ENCODE measurements around the gene SPATS2L.

Gene SPATS2L

DNA sequence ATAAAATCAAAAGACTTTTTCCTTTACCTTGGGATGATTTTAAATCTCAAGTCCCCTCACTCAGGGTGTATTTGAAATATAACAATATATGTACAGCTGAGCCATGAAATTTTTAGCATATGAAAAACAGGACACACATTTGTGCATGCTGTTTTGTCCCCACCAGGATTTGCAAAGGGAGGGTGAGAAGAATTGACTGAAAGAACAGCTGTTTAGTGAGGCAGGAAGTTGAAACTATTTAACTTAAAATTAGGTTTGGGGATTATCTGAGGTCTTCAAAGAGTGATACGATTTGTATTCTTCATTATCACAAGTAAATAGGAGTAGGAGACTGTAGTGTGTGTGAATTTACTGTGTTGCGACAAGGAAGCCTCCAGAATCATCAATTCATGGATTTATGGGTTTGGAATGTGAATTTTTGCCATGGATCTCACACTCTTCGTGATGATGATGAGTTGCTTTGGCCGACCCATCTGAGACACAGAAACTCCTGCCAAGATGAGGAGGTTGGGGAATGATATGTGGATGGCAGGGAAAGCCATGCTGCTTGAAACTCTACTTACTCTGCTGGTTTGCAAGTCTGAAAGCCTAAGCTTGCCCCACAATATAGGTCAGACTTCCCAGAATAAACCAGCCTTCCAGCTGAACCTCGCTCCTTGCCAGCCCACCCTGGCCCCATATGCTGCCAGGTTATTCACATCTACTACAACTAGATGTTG is 31.0 kb upstream of the SPATS2L start:
- intact Hi-C loops (cut with micrococcal nuclease): no loop called here
- H3K4me1 Mint-ChIP-seq (ENCODE audit: low read depth): no peaks in the 10 kb centered on the region
- no peaks in the 10 kb centered on the region for H3K9me3 Mint-ChIP-seq
- H3K36me3 Mint-ChIP-seq (ENCODE audit: low read depth): no peaks in the 10 kb centered on the region
- H3K27ac Mint-ChIP-seq: no peak overlapping the region
- peaks cover 3% of the 10 kb centered on the region for H3K27me3 Mint-ChIP-seq
- no peak overlapping the region for H3K4me3 Mint-ChIP-seq

DNA sequence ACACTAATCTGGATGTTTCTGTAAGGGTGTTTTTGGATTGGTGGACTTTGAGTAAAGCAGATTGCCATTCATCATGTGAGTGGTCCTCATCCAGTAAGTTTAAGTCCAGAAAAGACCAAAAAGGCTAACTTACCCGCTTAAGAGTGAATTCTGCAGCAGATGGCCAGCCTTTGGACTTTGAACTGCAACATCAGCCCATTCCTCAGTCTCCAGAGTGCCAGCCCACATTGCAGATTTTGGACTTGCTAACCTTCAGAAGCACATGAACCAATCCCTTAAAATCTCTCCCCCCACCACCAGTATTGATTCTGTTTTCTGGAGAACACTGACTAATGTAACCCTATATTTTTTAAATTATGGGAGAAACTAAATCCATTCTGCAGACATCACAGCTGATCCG is 30.0 kb upstream of the SPATS2L start:
- no peaks in the 10 kb centered on the region for H3K9me3 Mint-ChIP-seq
- intact Hi-C loops (cut with micrococcal nuclease): no loop called here
- H3K27me3 Mint-ChIP-seq: peaks cover 3% of the 10 kb centered on the region
- H3K27ac Mint-ChIP-seq: no peak overlapping the region
- no peaks in the 10 kb centered on the region for H3K4me1 Mint-ChIP-seq (ENCODE audit: low read depth)
- H3K36me3 Mint-ChIP-seq (ENCODE audit: low read depth): no peaks in the 10 kb centered on the region
- no peak overlapping the region for H3K4me3 Mint-ChIP-seq

DNA sequence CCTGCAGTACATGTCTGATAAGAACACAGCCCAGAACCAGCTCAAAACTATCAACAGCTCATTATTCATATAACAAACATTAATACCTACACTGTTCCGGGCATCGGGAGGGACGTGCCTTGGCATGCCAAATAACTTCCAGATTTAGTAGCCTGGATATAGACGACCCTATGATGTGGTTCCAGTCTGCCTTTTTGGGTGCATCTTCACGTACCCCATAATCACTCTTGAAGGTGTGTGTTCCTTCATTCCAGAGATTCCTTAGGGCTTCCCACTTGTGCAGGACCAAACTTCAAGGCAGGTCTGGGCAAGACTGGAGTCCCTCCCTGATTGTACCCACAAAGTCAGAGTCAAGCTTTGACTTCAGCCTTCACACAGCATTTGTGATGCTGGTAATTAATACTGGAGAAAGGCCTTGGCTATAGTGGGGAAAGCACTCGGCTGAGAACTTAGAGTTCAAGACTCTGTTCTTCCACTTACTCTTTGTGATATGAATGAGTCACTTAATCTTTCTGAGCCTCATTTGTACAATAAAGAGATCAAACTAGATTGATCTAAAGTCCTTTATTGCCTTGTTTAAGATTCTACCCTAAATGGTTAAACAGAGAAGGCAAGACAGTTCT is 27.7 kb upstream of the SPATS2L start:
- intact Hi-C loops (cut with micrococcal nuclease): no loop called here
- H3K9me3 Mint-ChIP-seq: no peaks in the 10 kb centered on the region
- peaks cover 15% of the 10 kb centered on the region for H3K27me3 Mint-ChIP-seq
- no peak overlapping the region for H3K27ac Mint-ChIP-seq
- H3K36me3 Mint-ChIP-seq (ENCODE audit: low read depth): no peaks in the 10 kb centered on the region
- no peak overlapping the region for H3K4me3 Mint-ChIP-seq
- H3K4me1 Mint-ChIP-seq (ENCODE audit: low read depth): no peaks in the 10 kb centered on the region

- Mint-ChIP-seq H3K36me3 (ENCODE audit: low read depth) (no peaks in the 10 kb centered on the region), H3K27ac (no peak overlapping the region), H3K9me3 (no peaks in the 10 kb centered on the region), H3K4me1 (ENCODE audit: low read depth) (no peaks in the 10 kb centered on the region), H3K27me3 (peaks cover 15% of the 10 kb centered on the region), H3K4me3 (no peak overlapping the region)
- intact Hi-C loops (cut with micrococcal nuclease): no loop called here
Observed at GRCh38 chr2:200279857-200280256, 26.6 kb upstream of the SPATS2L start.

DNA sequence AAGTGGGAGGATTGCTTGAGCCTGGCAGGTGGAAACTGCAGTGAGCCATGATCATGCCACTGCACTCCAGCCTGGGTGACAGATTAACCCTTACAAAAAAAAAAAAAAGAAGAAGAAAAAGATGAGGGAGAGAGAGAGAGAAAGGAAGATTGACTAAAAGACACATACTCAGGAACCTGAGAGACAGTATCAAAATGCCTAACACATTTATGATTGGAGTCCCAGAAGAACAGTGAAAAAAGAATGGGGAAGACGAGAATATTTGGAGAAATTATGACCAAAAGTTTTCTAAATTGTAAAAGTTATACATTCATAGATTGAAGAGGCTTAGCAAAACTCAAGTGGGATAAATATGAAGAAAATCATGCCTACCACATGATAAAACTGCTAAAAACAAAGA is 19.9 kb upstream of the SPATS2L start:
- H3K36me3 Mint-ChIP-seq (ENCODE audit: low read depth): no peaks in the 10 kb centered on the region
- H3K27ac Mint-ChIP-seq: no peak overlapping the region
- H3K4me1 Mint-ChIP-seq (ENCODE audit: low read depth): peaks cover 5% of the 10 kb centered on the region
- no peak overlapping the region for H3K4me3 Mint-ChIP-seq
- H3K9me3 Mint-ChIP-seq: no peaks in the 10 kb centered on the region
- H3K27me3 Mint-ChIP-seq: peaks cover 18% of the 10 kb centered on the region
- intact Hi-C loops (cut with micrococcal nuclease): no loop called here

DNA sequence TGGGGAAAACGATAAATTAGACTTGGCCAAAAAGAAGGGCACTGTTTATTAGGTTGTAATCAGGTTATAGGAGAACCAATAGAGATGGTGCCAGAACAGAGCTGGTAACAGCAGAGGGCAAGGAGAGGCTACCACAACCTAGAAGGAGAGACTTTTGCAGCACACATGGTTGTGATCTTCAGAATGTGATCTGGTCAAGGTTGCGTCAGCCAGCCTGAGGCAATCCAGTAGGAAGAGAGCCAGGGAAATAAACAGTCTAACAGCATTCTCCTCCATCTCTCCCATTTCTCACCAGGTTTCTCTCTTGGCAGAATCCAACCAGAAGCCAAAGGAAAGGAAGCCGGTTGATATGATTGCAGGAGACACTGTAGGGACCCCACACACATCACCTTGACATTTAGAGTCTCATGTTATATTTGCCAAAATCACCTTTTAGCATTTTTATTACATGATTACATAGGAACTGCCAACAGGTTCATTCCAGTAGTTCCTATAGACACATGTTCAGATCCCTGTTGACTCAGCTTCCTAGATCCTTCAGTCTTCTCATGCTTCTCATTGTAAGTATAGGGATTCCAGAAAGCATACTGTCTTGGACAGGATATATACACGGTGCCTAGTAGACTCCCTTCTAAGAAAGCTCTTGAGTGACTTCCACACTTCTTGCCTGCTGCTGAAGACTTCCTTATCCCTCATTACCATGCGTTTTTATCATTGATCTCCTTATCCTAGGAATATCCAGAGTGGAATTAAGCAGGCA is 17.6 kb upstream of the SPATS2L start:
- no peaks in the 10 kb centered on the region for H3K9me3 Mint-ChIP-seq
- intact Hi-C loops (cut with micrococcal nuclease): no loop called here
- peaks cover 5% of the 10 kb centered on the region for H3K4me1 Mint-ChIP-seq (ENCODE audit: low read depth)
- no peaks in the 10 kb centered on the region for H3K36me3 Mint-ChIP-seq (ENCODE audit: low read depth)
- no peak overlapping the region for H3K27ac Mint-ChIP-seq
- H3K27me3 Mint-ChIP-seq: peaks cover 6% of the 10 kb centered on the region
- no peak overlapping the region for H3K4me3 Mint-ChIP-seq

DNA sequence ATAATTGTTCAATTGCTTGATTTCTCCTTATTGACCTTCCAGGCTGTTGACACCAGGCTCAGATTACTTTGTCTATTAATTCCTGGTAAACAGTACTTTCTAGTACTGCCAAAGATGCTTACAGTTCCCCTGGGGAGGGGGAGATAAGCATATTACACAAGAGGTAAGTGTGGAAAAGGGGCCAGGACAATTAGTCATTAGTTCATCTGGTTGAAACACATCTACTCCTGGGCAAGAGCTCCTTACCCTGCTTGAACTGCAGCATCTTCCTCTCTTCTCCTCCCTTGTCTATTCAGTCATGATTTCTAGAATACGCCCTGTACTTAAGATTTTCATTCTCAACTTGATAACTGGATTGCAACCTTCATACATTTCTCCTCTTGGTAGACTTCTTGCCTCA is 10.4 kb upstream of the SPATS2L start:
- peaks cover 14% of the 10 kb centered on the region for H3K4me1 Mint-ChIP-seq (ENCODE audit: low read depth)
- no peak overlapping the region for H3K4me3 Mint-ChIP-seq
- H3K9me3 Mint-ChIP-seq: no peaks in the 10 kb centered on the region
- intact Hi-C loops (cut with micrococcal nuclease): no loop called here
- no peak overlapping the region for H3K27ac Mint-ChIP-seq
- H3K36me3 Mint-ChIP-seq (ENCODE audit: low read depth): no peaks in the 10 kb centered on the region
- H3K27me3 Mint-ChIP-seq: peaks cover 5% of the 10 kb centered on the region

DNA sequence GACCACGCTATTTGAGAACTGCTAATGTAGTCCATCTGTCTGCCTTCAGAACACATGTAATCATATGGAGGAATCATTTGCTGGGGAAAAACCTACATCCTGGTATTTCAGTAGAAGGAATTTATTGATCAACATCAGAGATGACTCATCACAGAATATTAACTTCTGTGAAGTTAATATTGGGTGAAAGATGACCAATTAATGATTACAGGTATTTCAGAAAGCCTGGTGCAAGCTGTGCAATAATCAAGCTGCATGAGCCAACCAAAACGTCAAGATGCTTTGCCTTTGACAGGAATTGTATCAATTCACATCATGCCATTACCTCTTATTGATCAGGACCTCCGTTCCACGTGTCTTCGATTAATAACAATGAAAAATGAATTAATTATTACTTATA is 9.4 kb upstream of the SPATS2L start:
- no peak overlapping the region for H3K4me3 Mint-ChIP-seq
- H3K27me3 Mint-ChIP-seq: peaks cover 5% of the 10 kb centered on the region
- H3K4me1 Mint-ChIP-seq (ENCODE audit: low read depth): peaks cover 14% of the 10 kb centered on the region
- intact Hi-C loops (cut with micrococcal nuclease): no loop called here
- H3K27ac Mint-ChIP-seq: no peak overlapping the region
- no peaks in the 10 kb centered on the region for H3K9me3 Mint-ChIP-seq
- H3K36me3 Mint-ChIP-seq (ENCODE audit: low read depth): no peaks in the 10 kb centered on the region

DNA sequence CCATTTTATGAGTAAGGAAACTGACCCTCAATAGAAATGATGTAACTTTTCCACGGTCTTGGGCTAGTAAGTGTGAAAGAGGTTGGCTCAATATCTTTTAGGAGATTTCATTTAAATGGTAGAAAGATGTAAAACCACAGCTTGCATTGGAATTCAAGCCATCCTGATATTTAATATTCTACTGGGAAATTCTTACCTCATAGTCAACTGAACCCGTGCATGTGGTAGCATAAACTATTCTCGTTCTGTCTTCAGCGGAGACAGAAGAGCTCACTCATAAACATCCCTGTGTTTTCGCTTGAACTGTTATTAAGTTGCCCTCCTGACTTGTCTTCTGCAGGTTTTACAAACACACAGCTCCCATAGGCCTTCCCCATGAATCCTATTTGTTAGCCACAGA is 8.5 kb upstream of the SPATS2L start:
- H3K36me3 Mint-ChIP-seq (ENCODE audit: low read depth): no peaks in the 10 kb centered on the region
- H3K27ac Mint-ChIP-seq: no peak overlapping the region
- peaks cover 5% of the 10 kb centered on the region for H3K27me3 Mint-ChIP-seq
- intact Hi-C loops (cut with micrococcal nuclease): no loop called here
- H3K4me1 Mint-ChIP-seq (ENCODE audit: low read depth): peaks cover 21% of the 10 kb centered on the region
- H3K9me3 Mint-ChIP-seq: no peaks in the 10 kb centered on the region
- H3K4me3 Mint-ChIP-seq: no peak overlapping the region

- peaks cover 22% of the 10 kb centered on the region for H3K4me1 Mint-ChIP-seq (ENCODE audit: low read depth)
Observed at GRCh38 chr2:200298816-200299215, 7.7 kb upstream of the SPATS2L start.

DNA sequence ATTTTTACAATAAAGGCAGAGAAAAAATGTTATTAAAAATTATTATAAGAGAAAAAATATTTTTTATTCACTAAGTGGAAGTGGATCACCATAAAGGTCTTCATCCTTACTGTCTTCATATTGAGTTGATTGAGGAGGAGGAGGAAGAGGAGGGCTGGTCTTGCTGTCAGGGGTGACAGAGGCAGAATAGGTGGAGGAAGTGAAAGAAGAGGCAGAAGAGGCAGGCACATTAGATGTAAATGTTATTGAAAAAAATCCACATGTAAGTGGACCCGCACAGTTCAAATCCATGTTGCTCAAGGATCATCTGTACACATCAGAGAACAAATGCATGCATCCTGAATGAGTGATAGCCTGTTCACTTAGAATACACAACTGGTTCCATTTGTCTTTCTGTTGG is 6.4 kb upstream of the SPATS2L start:
- no peak overlapping the region for H3K27ac Mint-ChIP-seq
- no peaks in the 10 kb centered on the region for H3K9me3 Mint-ChIP-seq
- no peak overlapping the region for H3K4me3 Mint-ChIP-seq
- intact Hi-C loops (cut with micrococcal nuclease): loop anchor here (10.0 kb wide), 1 partner anchor 155 kb away; no protein-coding TSS in a partner anchor
- peaks cover 7% of the 10 kb centered on the region for H3K27me3 Mint-ChIP-seq
- H3K4me1 Mint-ChIP-seq (ENCODE audit: low read depth): peaks cover 22% of the 10 kb centered on the region
- no peaks in the 10 kb centered on the region for H3K36me3 Mint-ChIP-seq (ENCODE audit: low read depth)

More at GRCh38 chr2:200298816-200299215, 7.7 kb upstream of the SPATS2L start:
- Mint-ChIP-seq H3K27ac (no peak overlapping the region), H3K36me3 (ENCODE audit: low read depth) (no peaks in the 10 kb centered on the region), H3K9me3 (no peaks in the 10 kb centered on the region), H3K27me3 (peaks cover 5% of the 10 kb centered on the region), H3K4me3 (no peak overlapping the region)
- intact Hi-C loops (cut with micrococcal nuclease): no loop called here

GRCh38 chr2:200300638-200301314 is 5.7 kb upstream of the SPATS2L start:
- Mint-ChIP-seq H3K4me1 (ENCODE audit: low read depth) (peaks cover 25% of the 10 kb centered on the region), H3K9me3 (no peaks in the 10 kb centered on the region), H3K27ac (no peak overlapping the region), H3K27me3 (peaks cover 3% of the 10 kb centered on the region), H3K36me3 (ENCODE audit: low read depth) (no peaks in the 10 kb centered on the region), H3K4me3 (no peak overlapping the region)
- intact Hi-C loops (cut with micrococcal nuclease): loop anchor here (10.0 kb wide), 1 partner anchor 154 kb away; no protein-coding TSS in a partner anchor

DNA sequence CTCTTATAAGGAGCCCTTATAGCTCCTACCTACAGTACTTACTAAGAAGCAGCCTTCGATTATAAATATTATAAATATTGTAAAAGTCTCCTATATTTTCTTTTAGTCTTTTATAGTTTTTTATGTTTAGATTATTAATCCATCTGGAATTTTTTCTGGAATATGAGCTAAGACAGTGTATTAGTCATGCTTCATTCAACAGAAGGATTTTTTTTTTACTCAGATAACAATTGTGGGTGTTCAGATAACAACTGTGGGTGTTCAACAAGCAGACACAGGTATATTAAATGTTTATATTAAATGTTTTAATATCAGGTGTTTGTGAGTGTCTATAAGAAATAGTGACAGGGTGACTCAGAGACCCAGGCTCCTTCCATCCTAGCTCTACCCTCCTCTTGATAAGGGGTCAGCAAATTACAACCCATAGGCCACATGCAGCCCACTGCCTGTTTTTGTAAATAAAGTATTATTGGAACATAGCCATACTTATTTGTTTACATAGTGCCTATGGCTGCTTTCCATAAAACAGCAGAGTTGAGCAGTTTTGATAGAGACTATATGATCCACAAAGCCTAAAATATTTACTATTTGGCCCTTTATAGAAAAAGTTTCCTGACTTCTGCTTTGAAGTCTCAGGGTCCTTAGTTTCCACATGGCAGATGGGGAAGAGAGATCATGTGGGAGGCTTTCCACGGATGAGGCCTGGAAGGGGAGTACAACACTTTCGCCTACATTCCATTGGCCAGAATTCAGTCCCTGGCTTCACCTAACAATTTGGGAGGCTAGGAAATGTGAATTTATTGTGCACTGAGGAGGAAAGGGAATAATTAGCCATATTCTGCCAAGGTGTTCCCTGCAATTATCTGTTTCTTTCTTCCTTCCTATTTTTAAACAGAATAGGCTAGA is 4.3 kb upstream of the SPATS2L start:
- Mint-ChIP-seq H3K36me3 (ENCODE audit: low read depth) (peaks cover 8% of the 10 kb centered on the region), H3K9me3 (no peaks in the 10 kb centered on the region), H3K27me3 (peaks cover 2% of the 10 kb centered on the region), H3K27ac (no peak overlapping the region), H3K4me3 (no peak overlapping the region), H3K4me1 (ENCODE audit: low read depth) (peaks cover 28% of the 10 kb centered on the region)
- intact Hi-C loops (cut with micrococcal nuclease): loop anchor here (10.0 kb wide), 1 partner anchor 153 kb away; no protein-coding TSS in a partner anchor
